ENCODE measurements around the gene PHRF1. TPM values are rescaled to one million over a fixed set of nuclear protein-coding genes. Genes with fewer than 3 reads are reported as not detected.

PHRF1 gene
- polyA plus RNA-seq, 1 of the 3 experiments (the other 2 are of a cell fraction), result 22.7 TPM

GRCh38 chr11:660281-660680, 84.0 kb downstream of the PHRF1 start:
- CTCF ChIA-PET, result interaction anchor here (0.7 to 13.1 kb wide), 3 partner anchors 9 to 185 kb away, joined by 3 to 150 read pairs (median 3); no protein-coding TSS in a partner anchor
- no peaks in the 10 kb centered on the region for H3K9me3 ChIP-seq
- H3K9me2 ChIP-seq, result no peaks in the 10 kb centered on the region
- 82% methylated on average over 10 of the region's 19 CpGs for WGBS (ENCODE audit: low lambda C conversion rate)
- H2AFZ ChIP-seq (ENCODE audit: low read depth), result no peak overlapping the region
- TF ChIP-seq MAX (IDR thresholded peaks at IDR 0.05; ENCODE audit: low read depth), result no peak
- TF ChIP-seq GABPA (IDR thresholded peaks at IDR 0.05; ENCODE audit: low read depth), result no peak
- no peak for TF ChIP-seq CTCF (IDR thresholded peaks at IDR 0.05)
- TF ChIP-seq RXRA (IDR thresholded peaks at IDR 0.05; ENCODE audit: borderline replicate concordance, low read depth), result no peak
- no peak for TF ChIP-seq FOSL2 (IDR thresholded peaks at IDR 0.05; ENCODE audit: borderline replicate concordance, low read depth)
- no peak for TF ChIP-seq USF2 (IDR thresholded peaks at IDR 0.05; ENCODE audit: borderline replicate concordance, low read depth, low read length)
- no peak for TF ChIP-seq FOXJ3 (CRISPR knock-in tag; IDR thresholded peaks at IDR 0.05)
- no peak for TF ChIP-seq PBX3 (IDR thresholded peaks at IDR 0.05)
- no peak for TF ChIP-seq EP300 (IDR thresholded peaks at IDR 0.05; ENCODE audit: borderline replicate concordance in 1 of 2, low read depth in 1 of 2, low read length in 1 of 2)
- TF ChIP-seq RFX5 (IDR thresholded peaks at IDR 0.05; ENCODE audit: low read length), result no peak
- 0 out of 2 replicates have a peak, but pooled peaks cover 4% of the 10 kb centered on the region for H4K20me1 ChIP-seq (ENCODE audit: insufficient read depth)
- H3K4me2 ChIP-seq, result no peak overlapping the region
- H3K9ac ChIP-seq, result no peak overlapping the region
- no peak for DNase-seq
- no peaks in the 10 kb centered on the region for H3K27me3 ChIP-seq (ENCODE audit: insufficient read depth)
- no peaks in the 10 kb centered on the region for H3K4me1 ChIP-seq (ENCODE audit: control insufficient read depth in 1 of 2, insufficient read depth in 2 of 2, low read depth in 1 of 2, low read length in 1 of 2)
- no peaks in the 10 kb centered on the region for H3K79me2 ChIP-seq (ENCODE audit: insufficient read depth)
- POLR2A ChIA-PET, result no interaction called here
- no peak overlapping the region for H3K27ac ChIP-seq (ENCODE audit: low read depth in 2 of 2, low read length in 1 of 2)
- H3F3A ChIP-seq (replicated peaks; ENCODE audit: insufficient read depth), result no peaks in the 10 kb centered on the region
- peaks cover 3 to 35% of the 10 kb centered on the region in 2 experiments for H3K36me3 ChIP-seq (replicated peaks in 1 of 2; ENCODE audit: control insufficient read depth in 1 of 2, insufficient read depth in 2 of 2, low read length in 1 of 2)
- H3K4me3 ChIP-seq (ENCODE audit: low read depth in 2 of 2, low read length in 1 of 2), result no peak overlapping the region

GRCh38 chr11:660681-661444, 84.6 kb downstream of the PHRF1 start:
- H3K27me3 ChIP-seq (ENCODE audit: insufficient read depth), result no peaks in the 10 kb centered on the region
- TF ChIP-seq MEF2A (IDR thresholded peaks at IDR 0.05; ENCODE audit: borderline replicate concordance, low read depth), result no peak
- TF ChIP-seq FOSL2 (IDR thresholded peaks at IDR 0.05; ENCODE audit: borderline replicate concordance, low read depth), result no peak
- TF ChIP-seq TEAD4 (IDR thresholded peaks at IDR 0.05; ENCODE audit: borderline replicate concordance, insufficient read depth), result no peak
- no peak for TF ChIP-seq NRF1 (IDR thresholded peaks at IDR 0.05; ENCODE audit: low read depth, low read length)
- no peak for TF ChIP-seq GATA2 (CRISPR knock-in tag; IDR thresholded peaks at IDR 0.05)
- no peak for TF ChIP-seq GABPA (IDR thresholded peaks at IDR 0.05; ENCODE audit: low read depth)
- TF ChIP-seq JUND (IDR thresholded peaks at IDR 0.05), result no peak
- no peak for TF ChIP-seq EP300 (IDR thresholded peaks at IDR 0.05; ENCODE audit: borderline replicate concordance in 1 of 2, low read depth in 1 of 2, low read length in 1 of 2)
- TF ChIP-seq TCF12 (IDR thresholded peaks at IDR 0.05), result no peak
- TF ChIP-seq MAX (IDR thresholded peaks at IDR 0.05; ENCODE audit: low read depth), result no peak
- no peak for TF ChIP-seq RCOR1 (IDR thresholded peaks at IDR 0.05; ENCODE audit: low read length)
- H3K9me2 ChIP-seq, result no peaks in the 10 kb centered on the region
- H3K4me1 ChIP-seq (ENCODE audit: control insufficient read depth in 1 of 2, insufficient read depth in 2 of 2, low read depth in 1 of 2, low read length in 1 of 2), result no peaks in the 10 kb centered on the region
- H3K36me3 ChIP-seq (replicated peaks in 1 of 2; ENCODE audit: control insufficient read depth in 1 of 2, insufficient read depth in 2 of 2, low read length in 1 of 2), result peaks cover 3 to 40% of the 10 kb centered on the region in 2 experiments
- ChIA-PET CTCF (interaction anchor here (1.5 to 13.1 kb wide), 2 partner anchors 8 to 64 kb away, joined by 3 to 150 read pairs; no protein-coding TSS in a partner anchor), POLR2A (interaction anchor here (0.6 to 1.2 kb wide), 3 partner anchors 19 to 302 kb away, joined by 3 to 4 read pairs (median 3); no protein-coding TSS in a partner anchor)
- no peak overlapping the region for H2AFZ ChIP-seq (ENCODE audit: low read depth)
- WGBS (ENCODE audit: low lambda C conversion rate), result 94% methylated on average over 19 of the region's 19 CpGs
- H3K9me3 ChIP-seq, result no peaks in the 10 kb centered on the region
- no peak for DNase-seq
- no peak overlapping the region for H3K9ac ChIP-seq
- no peaks in the 10 kb centered on the region for H3K79me2 ChIP-seq (ENCODE audit: insufficient read depth)
- H3K4me3 ChIP-seq (ENCODE audit: low read depth in 2 of 2, low read length in 1 of 2), result no peak overlapping the region
- 0 out of 2 replicates have a peak, but pooled peaks cover 4% of the 10 kb centered on the region for H4K20me1 ChIP-seq (ENCODE audit: insufficient read depth)
- H3F3A ChIP-seq (replicated peaks; ENCODE audit: insufficient read depth), result no peaks in the 10 kb centered on the region
- no peak overlapping the region for H3K27ac ChIP-seq (ENCODE audit: low read depth in 2 of 2, low read length in 1 of 2)
- H3K4me2 ChIP-seq, result no peak overlapping the region
